HL-60 (cell line): ENCODE data around the gene PKD1.

Source experiments
- DNase-seq, 2 experiments: peaks; one replicate each; pipeline ENCODE4 v3.0.0-alpha.2; 2010 to 2020; ENCODE audit warnings: low read depth in 1 of 2, low spot score in 1 of 2
- H3K27ac ChIP-seq: fragments of 250-450 bp; sonication (Bioruptor Pico); replicated peaks from 2 replicates; pipeline ENCODE4 v1.5.1; 2020; ENCODE audit warnings: mild to moderate bottlenecking, moderate library complexity
- H3K27me3 ChIP-seq: fragments of 250-450 bp; sonication (Bioruptor Pico); 2 replicates; pipeline ENCODE4 v1.5.1; 2021; ENCODE audit warnings: mild to moderate bottlenecking, moderate library complexity; ENCODE audit not compliant: insufficient read depth, poor library complexity, severe bottlenecking
- H3K4me3 ChIP-seq: replicated peaks from 2 replicates; pipeline ENCODE4 v1.5.1; 2011; ENCODE audit warnings: mild to moderate bottlenecking, control low read depth, low read length; ENCODE audit not compliant: insufficient read depth
- CTCF ChIP-seq: IDR thresholded peaks from one replicate; pipeline ENCODE4 v1.5.1; 2011; ENCODE audit warnings: low read length, control low read depth, inconsistent platforms; ENCODE audit not compliant: insufficient read depth
- GABPA ChIP-seq: IDR thresholded peaks from 2 replicates; pipeline ENCODE4 v1.6.1; 2012; ENCODE audit warnings: low read depth
- POLR2AphosphoS5 ChIP-seq: IDR thresholded peaks from 2 replicates; pipeline ENCODE4 v1.6.1; 2012; ENCODE audit warnings: low read depth
- REST ChIP-seq: IDR thresholded peaks from 2 replicates; pipeline ENCODE4 v1.6.1; 2012; ENCODE audit warnings: low read depth; ENCODE audit not compliant: insufficient replicate concordance
- SPI1 ChIP-seq: IDR thresholded peaks from 2 replicates; pipeline ENCODE4 v1.6.1; 2012; ENCODE audit warnings: low read depth, mild to moderate bottlenecking, borderline replicate concordance

Gene PKD1

GRCh38 chr16:2072926-2073325 lies 62.8 kb downstream of the PKD1 start:
- no peak for DNase-seq
- no peak overlapping the region for H3K4me3 ChIP-seq
- H3K27ac ChIP-seq = no peak overlapping the region
- H3K27me3 ChIP-seq = no peaks in the 10 kb centered on the region
- TF ChIP-seq SPI1 (no peak), POLR2AphosphoS5 (no peak), REST (no peak), CTCF (no peak), GABPA (no peak)

- Histone ChIP-seq H3K27me3 (no peaks in the 10 kb centered on the region), H3K27ac (no peak overlapping the region), H3K4me3 (no peak overlapping the region)
- no peak for DNase-seq
- TF ChIP-seq REST = no peak
These were observed 64.1 kb downstream of the PKD1 start for GRCh38 chr16:2071454-2072202.

- no peak for TF ChIP-seq CTCF
- TF ChIP-seq GABPA = no peak
- no peak for TF ChIP-seq REST
- no peak for TF ChIP-seq SPI1
- Histone ChIP-seq H3K4me3 (no peak overlapping the region), H3K27me3 (no peaks in the 10 kb centered on the region), H3K27ac (no peak overlapping the region)
- no peak for DNase-seq
These were observed 64.9 kb downstream of the PKD1 start for GRCh38 chr16:2070576-2071453.
